PC-3 (cell line): ENCODE measurements around the gene FAM184A.

Experiments used
- CTCF ChIP-seq: fragments of 300-600 bp; sonication (generic); conservative IDR thresholded peaks from 2 replicates; pipeline ENCODE4 v1.5.1; 2017; ENCODE audit warnings: antibody characterized with exemption, low read depth, mild to moderate bottlenecking, low read length
- EZH2 ChIP-seq: fragments of 300-600 bp; sonication (generic); IDR thresholded peaks from one replicate; pipeline ENCODE4 v1.6.1; 2017; ENCODE audit warnings: antibody characterized with exemption, mild to moderate bottlenecking, low read length; ENCODE audit not compliant: unreplicated experiment
- EZH2phosphoT487 ChIP-seq: fragments of 300-600 bp; sonication (generic); IDR thresholded peaks from 2 replicates; pipeline ENCODE4 v1.6.1; 2018; ENCODE audit warnings: mild to moderate bottlenecking, antibody characterized with exemption, low read length, borderline replicate concordance

- TF ChIP-seq CTCF: no peak
- no peak for TF ChIP-seq EZH2phosphoT487
- no peak for TF ChIP-seq EZH2
These were observed 86.2 kb downstream of the FAM184A start for GRCh38 chr6:118992186-118992795.
